OCI-LY3 (cell line): ENCODE results near the gene KATNB1.

Experiments
- EZH2phosphoT487 ChIP-seq: fragments of 200-600 bp; shearing (Covaris generic); IDR thresholded peaks from 2 replicates; pipeline ENCODE4 v1.6.1; 2018; ENCODE audit warnings: antibody characterized with exemption, mixed run types, low read depth
- TF ChIP-seq, protein P1 (sequence below): fragments of 200-600, 300-600 bp; sonication (generic); IDR thresholded peaks from 2 replicates; pipeline ENCODE4 v1.5.1; 2014; ENCODE audit warnings: antibody characterized with exemption, low read length, low read depth

DNA sequence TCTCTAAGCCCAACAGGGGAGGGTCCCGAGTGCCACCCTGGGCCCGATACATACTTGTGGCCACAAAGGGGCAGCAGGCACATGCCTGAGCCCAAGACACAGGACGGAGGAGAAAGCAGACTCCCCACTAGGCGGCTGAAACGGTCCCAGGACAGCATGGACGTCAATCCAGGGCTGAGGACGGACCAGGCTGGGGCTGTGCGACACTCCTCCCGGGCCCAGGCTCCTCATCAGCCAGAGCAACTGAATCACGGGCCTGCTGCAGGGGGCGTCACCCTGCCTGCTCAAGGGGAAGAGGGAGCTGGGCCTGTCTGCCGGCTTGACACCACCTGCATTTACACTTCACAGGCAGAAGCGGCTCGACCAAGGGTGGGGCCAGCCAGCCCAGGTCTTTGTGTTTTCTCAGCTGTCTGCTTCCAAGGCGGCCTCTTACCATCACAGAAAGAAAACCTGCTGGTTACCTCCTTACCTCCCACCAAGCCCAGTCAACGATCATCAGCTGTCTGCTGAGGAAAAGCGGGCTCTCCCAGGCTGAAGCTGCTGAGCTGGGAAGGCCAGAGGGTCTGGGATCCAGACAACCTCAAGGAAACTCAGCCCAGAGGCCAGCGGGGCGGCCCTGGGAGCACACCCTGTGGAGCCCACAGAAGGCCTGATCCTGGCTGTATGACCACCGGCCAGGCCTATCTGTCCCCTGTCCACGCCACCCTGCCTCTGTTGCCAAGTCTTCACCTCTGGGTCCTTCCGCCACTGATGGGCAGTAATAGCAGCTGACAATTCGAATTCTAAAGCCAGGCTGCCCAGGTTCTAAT is 40.3 kb downstream of the KATNB1 start:
- TF ChIP-seq, protein P1, sequence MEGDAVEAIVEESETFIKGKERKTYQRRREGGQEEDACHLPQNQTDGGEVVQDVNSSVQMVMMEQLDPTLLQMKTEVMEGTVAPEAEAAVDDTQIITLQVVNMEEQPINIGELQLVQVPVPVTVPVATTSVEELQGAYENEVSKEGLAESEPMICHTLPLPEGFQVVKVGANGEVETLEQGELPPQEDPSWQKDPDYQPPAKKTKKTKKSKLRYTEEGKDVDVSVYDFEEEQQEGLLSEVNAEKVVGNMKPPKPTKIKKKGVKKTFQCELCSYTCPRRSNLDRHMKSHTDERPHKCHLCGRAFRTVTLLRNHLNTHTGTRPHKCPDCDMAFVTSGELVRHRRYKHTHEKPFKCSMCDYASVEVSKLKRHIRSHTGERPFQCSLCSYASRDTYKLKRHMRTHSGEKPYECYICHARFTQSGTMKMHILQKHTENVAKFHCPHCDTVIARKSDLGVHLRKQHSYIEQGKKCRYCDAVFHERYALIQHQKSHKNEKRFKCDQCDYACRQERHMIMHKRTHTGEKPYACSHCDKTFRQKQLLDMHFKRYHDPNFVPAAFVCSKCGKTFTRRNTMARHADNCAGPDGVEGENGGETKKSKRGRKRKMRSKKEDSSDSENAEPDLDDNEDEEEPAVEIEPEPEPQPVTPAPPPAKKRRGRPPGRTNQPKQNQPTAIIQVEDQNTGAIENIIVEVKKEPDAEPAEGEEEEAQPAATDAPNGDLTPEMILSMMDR = peak; percentile 41
- TF ChIP-seq EZH2phosphoT487 = no peak
